GM18526 (cell line): ENCODE results near the gene CSF3R.

Experiments used
- POLR2A ChIP-seq: IDR thresholded peaks from 3 replicates; pipeline ENCODE4 v1.6.1; 2011; ENCODE audit not compliant: insufficient read length; ENCODE audit errors: extremely low read depth

Gene CSF3R

DNA sequence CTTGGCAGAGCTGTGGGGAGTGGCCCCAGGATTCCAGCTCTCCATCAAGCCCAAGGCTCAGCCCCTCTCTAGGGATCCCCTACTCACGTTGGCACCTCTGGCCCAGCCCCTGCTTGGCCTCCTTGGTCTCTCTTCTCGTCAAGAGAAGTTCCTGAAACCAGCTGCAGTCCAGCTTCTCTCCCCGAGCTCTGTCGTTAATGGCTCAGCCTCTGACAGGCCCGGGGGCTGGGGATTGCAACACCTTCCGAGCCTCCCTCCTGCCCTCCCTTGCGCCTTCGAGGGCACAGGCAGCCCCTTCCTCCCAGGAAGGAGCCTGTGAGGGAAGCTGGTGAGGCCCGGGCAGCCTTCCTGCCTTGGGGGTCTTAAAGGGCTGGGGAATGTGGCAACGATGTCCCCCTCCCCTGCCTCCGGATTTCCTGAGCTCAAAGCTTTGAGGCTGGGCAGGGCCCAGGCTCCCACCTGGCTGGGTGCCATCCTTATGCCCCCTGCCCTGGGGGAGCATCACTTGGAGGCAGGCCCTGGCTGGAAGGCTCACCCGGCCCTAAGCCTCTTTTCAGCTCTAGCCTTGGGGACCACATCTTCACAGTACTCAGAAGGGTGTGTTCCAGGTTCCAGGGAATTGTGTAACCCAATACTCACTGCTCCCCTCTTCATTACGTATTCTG is at the start of gene CSF3R:
CSF3R (minus strand) TSS at position 190 of the 665 bp plus-strand sequence. CDS start 3,417 bp downstream, outside the sequence.
- no peak for TF ChIP-seq POLR2A

GRCh38 chr1:36531833-36532232 is 49.1 kb upstream of the CSF3R start:
- TF ChIP-seq POLR2A = no peak

DNA sequence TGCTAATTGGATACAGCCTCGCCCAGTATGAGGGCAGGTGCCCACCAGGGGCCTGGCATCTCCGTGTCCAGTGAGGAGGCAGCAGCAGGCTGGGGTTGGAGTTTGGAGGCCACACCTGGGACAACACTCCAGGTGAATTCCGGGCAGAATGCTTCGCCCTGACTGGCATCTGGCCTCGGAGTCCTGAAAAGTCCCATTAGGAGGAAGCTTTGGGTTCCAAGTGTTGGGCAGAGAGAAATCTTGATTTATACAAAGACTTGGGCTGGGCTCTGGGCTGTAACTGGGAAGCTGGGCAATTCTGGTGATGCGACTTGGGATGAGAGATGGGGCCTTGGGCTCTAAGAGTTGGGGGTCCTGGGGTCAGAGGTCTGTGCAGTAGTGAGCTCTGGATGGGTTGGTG is 48.1 kb upstream of the CSF3R start:
- no peak for TF ChIP-seq POLR2A

GRCh38 chr1:36530261-36530660 is 47.5 kb upstream of the CSF3R start:
- TF ChIP-seq POLR2A = no peak

DNA sequence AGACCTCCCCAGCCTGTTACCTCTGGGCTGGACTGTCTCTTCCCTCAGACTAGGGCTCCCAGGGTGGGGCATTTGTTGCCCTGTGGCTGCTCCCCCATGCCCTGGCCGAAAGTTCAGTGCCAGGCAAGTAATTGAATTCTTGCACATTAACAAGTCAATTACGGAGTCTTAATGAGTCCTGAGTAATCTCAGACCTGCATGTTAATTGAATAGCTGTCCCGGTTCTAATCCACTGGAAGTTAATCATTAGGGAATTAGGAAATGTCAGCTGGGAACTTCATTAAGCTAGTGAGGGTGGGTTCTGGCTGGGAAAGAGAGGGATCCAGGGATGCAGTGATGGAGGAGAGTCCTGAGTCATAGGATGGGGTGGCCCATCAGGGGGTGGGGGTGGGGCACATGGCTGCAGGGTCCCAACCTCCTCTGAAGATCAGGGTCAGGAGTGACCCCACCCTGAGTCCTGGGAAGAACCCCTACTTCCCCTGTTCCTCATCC is 47.1 kb upstream of the CSF3R start:
- TF ChIP-seq POLR2A = no peak

GRCh38 chr1:36528361-36529349 is 45.9 kb upstream of the CSF3R start:
- no peak for TF ChIP-seq POLR2A

DNA sequence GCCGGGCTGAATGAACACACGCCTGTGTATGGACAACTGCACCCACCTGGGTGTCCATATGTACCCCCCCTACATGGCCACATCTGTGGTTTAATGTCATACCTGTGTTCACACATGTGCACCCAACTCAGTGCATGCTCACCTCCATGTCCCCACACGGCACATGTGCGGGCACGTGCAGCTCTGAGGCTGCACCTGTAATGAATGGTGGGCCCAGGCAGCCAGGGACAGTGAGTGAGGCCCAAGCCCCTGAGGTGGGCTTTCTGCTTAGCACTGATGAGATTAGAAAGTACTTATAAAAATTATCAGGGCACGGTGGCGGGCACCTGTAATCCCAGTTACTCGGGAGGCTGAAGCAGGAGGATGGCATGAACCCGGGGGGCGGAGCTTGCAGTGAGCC is 42.5 kb upstream of the CSF3R start:
- no peak for TF ChIP-seq POLR2A

- TF ChIP-seq POLR2A = no peak
Observed at GRCh38 chr1:36524359-36525062, 41.8 kb upstream of the CSF3R start.

- TF ChIP-seq POLR2A = no peak
Observed at GRCh38 chr1:36523850-36524249, 41.1 kb upstream of the CSF3R start.

GRCh38 chr1:36523230-36523495 is 40.5 kb upstream of the CSF3R start:
- no peak for TF ChIP-seq POLR2A

DNA sequence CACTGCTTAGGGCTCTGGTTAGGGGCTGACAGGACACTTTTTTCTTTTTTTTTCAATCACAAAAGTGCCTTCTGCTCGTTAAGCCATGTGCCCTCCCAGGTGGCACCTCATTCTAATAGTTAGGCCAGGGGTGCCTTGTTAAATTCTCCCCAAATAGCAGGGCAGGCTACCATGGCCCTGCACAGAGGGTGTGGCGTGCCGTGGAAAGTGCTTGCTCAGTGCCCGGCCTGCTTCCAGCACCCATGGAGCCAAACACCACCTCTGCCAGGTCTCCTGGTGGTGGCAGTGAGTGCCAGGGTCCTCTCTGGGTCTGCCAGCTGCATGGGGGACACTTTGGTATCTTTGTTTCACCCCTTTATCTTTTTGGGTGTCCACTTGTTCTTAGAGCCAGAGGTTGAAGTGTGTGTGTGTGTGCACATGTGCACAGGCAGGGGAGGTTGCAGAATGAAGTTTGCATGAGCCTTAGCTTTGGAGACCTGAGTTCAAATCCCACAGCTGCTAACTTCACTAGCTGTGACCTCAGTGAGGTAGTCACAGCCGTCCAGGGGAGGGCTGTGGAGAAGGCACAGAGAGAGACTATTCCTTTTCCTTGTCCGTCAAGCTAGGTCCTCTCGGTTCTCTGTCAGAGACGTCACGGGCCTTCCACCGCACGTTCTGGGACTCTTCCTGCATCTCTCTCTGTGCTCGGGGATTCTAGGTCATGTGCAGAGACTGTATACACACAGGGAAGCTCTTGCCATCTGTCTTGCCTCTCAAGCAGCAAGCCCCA is 39.9 kb upstream of the CSF3R start:
- no peak for TF ChIP-seq POLR2A

GRCh38 chr1:36522021-36522420 is 39.3 kb upstream of the CSF3R start:
- TF ChIP-seq POLR2A = no peak

- no peak for TF ChIP-seq POLR2A
Observed at GRCh38 chr1:36520771-36521420, 38.2 kb upstream of the CSF3R start.

- no peak for TF ChIP-seq POLR2A
Observed at GRCh38 chr1:36520056-36520455, 37.3 kb upstream of the CSF3R start.
